Small intestine (tissue), 7 donors: ENCODE measurements around the gene JARID2. TPM values are rescaled to one million over a fixed set of nuclear protein-coding genes. Genes with fewer than 3 reads are reported as not detected.
A peak's percentile ranks its signal among the peaks of the same experiment; 100 is the strongest.

Source experiments
- DNase-seq, 2 donors: peaks; one replicate each; pipeline versions ENCODE4 v3.0.0 to v3.0.0-alpha.2; 2013
- FAIRE-seq: peaks from 2 replicates; lab custom pipeline; 2012; peaks lifted over from hg19 to GRCh38; lab: Jason Lieb, UNC
- H3K27ac ChIP-seq, 3 donors: one replicate each; pipeline ENCODE4 v1.5.1; 2013; ENCODE audit warnings: low read length in 2 of 3, mild to moderate bottlenecking in 2 of 3, control low read depth in 1 of 3, inconsistent platforms in 1 of 3, low read depth in 1 of 3, moderate library complexity in 1 of 3
- H3K27me3 ChIP-seq, 3 donors: one replicate each; pipeline ENCODE4 v1.6.1; 2013; ENCODE audit warnings: low read length in 3 of 3, inconsistent platforms in 1 of 3; ENCODE audit not compliant: control insufficient read depth in 3 of 3, insufficient read depth in 3 of 3
- H3K36me3 ChIP-seq, 3 donors: one replicate each; pipeline ENCODE4 v1.6.1; 2013; ENCODE audit warnings: low read length in 3 of 3, inconsistent platforms in 1 of 3, low read depth in 1 of 3, mild to moderate bottlenecking in 1 of 3, moderate library complexity in 1 of 3; ENCODE audit not compliant: control insufficient read depth in 3 of 3, insufficient read depth in 2 of 3
- H3K4me1 ChIP-seq, 3 donors: one replicate each; pipeline ENCODE4 v1.6.1; 2013; ENCODE audit warnings: low read length in 2 of 3, inconsistent platforms in 1 of 3, low read depth in 1 of 3, mild to moderate bottlenecking in 1 of 3, moderate library complexity in 1 of 3; ENCODE audit not compliant: control insufficient read depth in 3 of 3, insufficient read depth in 2 of 3
- H3K4me3 ChIP-seq, 3 donors: one replicate each; pipeline ENCODE4 v1.5.1; 2013; ENCODE audit warnings: low read length in 3 of 3, control low read depth in 1 of 3, inconsistent platforms in 1 of 3, low read depth in 1 of 3, mild to moderate bottlenecking in 1 of 3, moderate library complexity in 1 of 3
- H3K9me3 ChIP-seq, 2 donors: one replicate each; pipeline ENCODE4 v1.6.1; 2013; ENCODE audit warnings: low read depth in 1 of 2, low read length in 1 of 2; ENCODE audit not compliant: control insufficient read depth in 2 of 2, insufficient read depth in 1 of 2
- WGBS, 3 donors: extraction: QIAGEN DNeasy Blood & Tissue Kit; methylation state at CpG; one replicate each; pipeline ENCODE4 v1.1.7; 2013; 5-methylcytosine and 5-hydroxymethylcytosine counted together
- polyA plus RNA-seq, 4 donors: library from polyadenylated mRNA; stranded (reverse) in 3 of 4; unstranded in 1 of 4; fragments of 200-250 nt in 3 of 4; fragments of 120-200 nt in 1 of 4; gene quantifications; one replicate each; pipeline versions ENCODE4 v1.2.1 to v1.2.3, GENCODE V29; 2013
- donor health status: healthy with polysubstance abuse.
- donor health status: control.
- donor health status: control.
- donor health status: Bipolar disorder and iron deficiency.
- donor health status: healthy.

Gene JARID2
- polyA plus RNA-seq, 4 donors = 4.9 to 10.5 (median 6.7) TPM

- 72 to 77% (median 75%) methylated on average over 10 of the region's 10 CpGs for WGBS, 3 donors
- peaks cover 1 to 4% (median 2%) of the 10 kb centered on the region in 3 donors for H3K4me1 ChIP-seq
- no peaks in the 10 kb centered on the region for H3K27me3 ChIP-seq
- FAIRE-seq (no peak), DNase-seq (no peak)
- no peak overlapping the region for H3K27ac ChIP-seq
- peaks cover 6 to 65% (median 8%) of the 10 kb centered on the region in 3 donors for H3K36me3 ChIP-seq
- no peaks in the 10 kb centered on the region for H3K9me3 ChIP-seq
- H3K4me3 ChIP-seq = no peak overlapping the region
Measured at GRCh38 chr6:15495375-15495901, 249.6 kb downstream of the JARID2 start.

GRCh38 chr6:15496345-15497131, 250.7 kb downstream of the JARID2 start:
- H3K36me3 ChIP-seq = peaks cover 8 to 72% (median 9%) of the 10 kb centered on the region in 3 donors
- DNase-seq = no peak
- 97% methylated on average over 60 of the region's 60 CpGs for WGBS, 3 donors

GRCh38 chr6:15498640-15499039, 252.8 kb downstream of the JARID2 start:
- Histone ChIP-seq H3K27ac (no peak overlapping the region), H3K4me1 (peaks cover 0 to 2% (median 0%) of the 10 kb centered on the region in 3 donors), H3K9me3 (no peaks in the 10 kb centered on the region), H3K4me3 (no peak overlapping the region), H3K27me3 (no peaks in the 10 kb centered on the region), H3K36me3 (peaks cover 8 to 84% (median 9%) of the 10 kb centered on the region in 3 donors)
- FAIRE-seq (no peak), DNase-seq (peak in 1 of 2 donors; percentile 67)
- WGBS, 3 donors = 75 to 86% (median 85%) methylated on average over 12 of the region's 12 CpGs

More at GRCh38 chr6:15496345-15497131, 250.7 kb downstream of the JARID2 start:
- Histone ChIP-seq H3K27me3 (no peaks in the 10 kb centered on the region), H3K27ac (no peak overlapping the region), H3K4me3 (no peak overlapping the region), H3K9me3 (no peaks in the 10 kb centered on the region), H3K4me1 (peaks cover 0 to 2% (median 0%) of the 10 kb centered on the region in 3 donors)
- no peak for FAIRE-seq

- DNase-seq = no peak
- 96 to 97% (median 96%) methylated on average over 12 of the region's 12 CpGs for WGBS, 3 donors
- Histone ChIP-seq H3K27me3 (no peaks in the 10 kb centered on the region), H3K27ac (no peak overlapping the region), H3K4me1 (peaks cover 0 to 2% (median 1%) of the 10 kb centered on the region in 3 donors), H3K36me3 (peaks cover 6 to 89% (median 9%) of the 10 kb centered on the region in 3 donors), H3K4me3 (no peak overlapping the region), H3K9me3 (no peaks in the 10 kb centered on the region)
- no peak for FAIRE-seq
Measured at GRCh38 chr6:15499125-15499524, 253.3 kb downstream of the JARID2 start.

- Histone ChIP-seq H3K9me3 (no peaks in the 10 kb centered on the region), H3K36me3 (peaks cover 6 to 93% (median 9%) of the 10 kb centered on the region in 3 donors), H3K4me3 (no peak overlapping the region), H3K27ac (no peak overlapping the region), H3K27me3 (no peaks in the 10 kb centered on the region), H3K4me1 (peaks cover 0 to 3% (median 2%) of the 10 kb centered on the region in 3 donors)
- FAIRE-seq (no peak), DNase-seq (no peak)
- WGBS, 3 donors = 95 to 98% (median 95%) methylated on average over 9 of the region's 9 CpGs
Measured at GRCh38 chr6:15499591-15499990, 253.7 kb downstream of the JARID2 start.

- no peaks in the 10 kb centered on the region for H3K27me3 ChIP-seq
- no peak overlapping the region for H3K4me3 ChIP-seq
- H3K9me3 ChIP-seq = no peaks in the 10 kb centered on the region
- no peak overlapping the region for H3K27ac ChIP-seq
- H3K36me3 ChIP-seq = peaks cover 6 to 92% (median 9%) of the 10 kb centered on the region in 3 donors
- DNase-seq = no peak
- no peak for FAIRE-seq
- H3K4me1 ChIP-seq = peaks cover 0 to 4% (median 0%) of the 10 kb centered on the region in 3 donors
- WGBS, 3 donors = 90 to 97% (median 96%) methylated on average over 16 of the region's 16 CpGs
Measured at GRCh38 chr6:15500078-15500740, 254.3 kb downstream of the JARID2 start.

- H3K36me3 ChIP-seq = peaks cover 3 to 92% (median 6%) of the 10 kb centered on the region in 3 donors
- FAIRE-seq (no peak), DNase-seq (no peak)
- H3K9me3 ChIP-seq = no peaks in the 10 kb centered on the region
- H3K4me1 ChIP-seq = peaks cover 0 to 8% (median 0%) of the 10 kb centered on the region in 3 donors
- H3K4me3 ChIP-seq = no peak overlapping the region
- no peaks in the 10 kb centered on the region for H3K27me3 ChIP-seq
- H3K27ac ChIP-seq = no peak overlapping the region
- 94 to 95% (median 94%) methylated on average over 38 of the region's 38 CpGs for WGBS, 3 donors
Measured at GRCh38 chr6:15500901-15501825, 255.3 kb downstream of the JARID2 start.
